Hematopoietic multipotent progenitor cell treated with erythropoietin and hydrocortisone succinate and interleukin-3 and kit ligand, for 17 days (in vitro differentiated cells): ENCODE results near the gene SEC31B.

Experiments used
- DNase-seq: peaks from one replicate; pipeline ENCODE4 v3.0.0-alpha.2; 2015; ENCODE audit warnings: low spot score

SEC31B gene

GRCh38 chr10:100529475-100530298 is 10.0 kb upstream of the SEC31B start, which contains the start of gene NDUFB8:
Gene NDUFB8, minus strand, starts transcription at chr10:100529871. Its CDS starts 20 bp downstream, at chr10:100529851.
- DNase-seq: peak; percentile 91

GRCh38 chr10:100528921-100529474 is 9.3 kb upstream of the SEC31B start:
- DNase-seq: no peak

- DNase-seq: no peak
These were observed 8.6 kb upstream of the SEC31B start for GRCh38 chr10:100528123-100528886.

- DNase-seq: no peak
These were observed 5.0 kb upstream of the SEC31B start for GRCh38 chr10:100524638-100525037.

- no peak for DNase-seq
These were observed 4.5 kb upstream of the SEC31B start for GRCh38 chr10:100524206-100524605.

GRCh38 chr10:100522945-100523344 is 3.3 kb upstream of the SEC31B start:
- DNase-seq: no peak

GRCh38 chr10:100522107-100522801 is 2.6 kb upstream of the SEC31B start:
- DNase-seq: no peak

- DNase-seq: no peak
These were observed 1.1 kb upstream of the SEC31B start for GRCh38 chr10:100520811-100521210.

GRCh38 chr10:100518761-100519241 is 860 bp downstream of the SEC31B start:
- peak; percentile 68 for DNase-seq

- no peak for DNase-seq
These were observed 2.8 kb downstream of the SEC31B start for GRCh38 chr10:100516847-100517246.

GRCh38 chr10:100515612-100516011 is 4.0 kb downstream of the SEC31B start:
- no peak for DNase-seq

GRCh38 chr10:100510533-100511308 is 8.9 kb downstream of the SEC31B start:
- no peak for DNase-seq

- DNase-seq: no peak
These were observed 10.3 kb downstream of the SEC31B start for GRCh38 chr10:100509241-100509840.

GRCh38 chr10:100508691-100509150 is 10.9 kb downstream of the SEC31B start:
- DNase-seq: peak; percentile 58

GRCh38 chr10:100508266-100508665 is 11.4 kb downstream of the SEC31B start:
- no peak for DNase-seq

- no peak for DNase-seq
These were observed 12.3 kb downstream of the SEC31B start for GRCh38 chr10:100507357-100507732.

GRCh38 chr10:100506596-100507356 is 12.9 kb downstream of the SEC31B start:
- DNase-seq: no peak

GRCh38 chr10:100505164-100505563 is 14.5 kb downstream of the SEC31B start:
- DNase-seq: no peak

- no peak for DNase-seq
These were observed 15.6 kb downstream of the SEC31B start for GRCh38 chr10:100504096-100504495.

- no peak for DNase-seq
These were observed 16.7 kb downstream of the SEC31B start for GRCh38 chr10:100502926-100503494.
